Kidney (tissue), 22 donors: ENCODE measurements around the gene RNF14. TPM values are rescaled to one million over a fixed set of nuclear protein-coding genes. Genes with fewer than 3 reads are reported as not detected.

Experiments
- DNase-seq, 5 donors: peaks; one replicate each; pipeline ENCODE4 v3.0.0-alpha.2; 2013 to 2020
- FAIRE-seq: peaks from 2 replicates; lab custom pipeline; 2012; peaks lifted over from hg19 to GRCh38; lab: Jason Lieb, UNC
- H3K27ac ChIP-seq, 2 donors: one replicate each; pipeline ENCODE4 v1.7.0; 2013; ENCODE audit warnings: low read depth in 2 of 2, low read length in 2 of 2, inconsistent platforms in 1 of 2
- H3K27me3 ChIP-seq: one replicate; pipeline ENCODE4 v1.7.1; 2013; ENCODE audit warnings: low read length, inconsistent platforms; ENCODE audit not compliant: control insufficient read depth, insufficient read depth
- H3K36me3 ChIP-seq, 3 donors: one replicate each; pipeline versions ENCODE4 v1.7.0 to v1.7.1; 2013; ENCODE audit warnings: low read length in 3 of 3, control low read depth in 1 of 3, inconsistent platforms in 1 of 3; ENCODE audit not compliant: insufficient read depth in 3 of 3, control insufficient read depth in 2 of 3
- H3K4me1 ChIP-seq, 3 donors: one replicate each; pipeline versions ENCODE4 v1.7.0 to v1.7.1; 2013; ENCODE audit warnings: low read length in 3 of 3, inconsistent platforms in 1 of 3, low read depth in 1 of 3; ENCODE audit not compliant: control insufficient read depth in 2 of 3, insufficient read depth in 2 of 3
- H3K4me3 ChIP-seq, 3 donors: one replicate each; pipeline versions ENCODE4 v1.7.0 to v1.8.1; 2013; ENCODE audit warnings: low read length in 3 of 3, control low read depth in 1 of 3, inconsistent platforms in 1 of 3
- H3K9ac ChIP-seq, 3 donors: one replicate each; pipeline versions ENCODE4 v1.7.0 to v1.7.1; 2013; ENCODE audit warnings: low read length in 3 of 3, control low read depth in 1 of 3, inconsistent platforms in 1 of 3
- H3K9me3 ChIP-seq, 3 donors: one replicate each; pipeline versions ENCODE4 v1.7.0 to v1.7.1; 2013; ENCODE audit warnings: low read length in 3 of 3, control low read depth in 1 of 3, inconsistent platforms in 1 of 3; ENCODE audit not compliant: control insufficient read depth in 2 of 3, insufficient read depth in 1 of 3
- CTCF ChIP-seq: IDR thresholded peaks from 3 replicates; pipeline ENCODE4 v1.5.1; 2012; ENCODE audit warnings: mild to moderate bottlenecking, moderate library complexity, borderline replicate concordance; ENCODE audit not compliant: insufficient read depth; ENCODE audit errors: extremely low read depth
- intact Hi-C: fragments of 100-400 bp; cut with DNase I; formaldehyde crosslinking; loops from one replicate; pipeline ENCODE4 v1.11.1; 2022
- long read RNA-seq, 10 donors: library from polyadenylated mRNA in 1 of 10; unstranded in 1 of 10; transcript quantifications; one replicate each; pipeline ENCODE4 v2.0.0 and lab custom pipeline, GENCODE V29; 2021 to 2026
- polyA plus RNA-seq: library from polyadenylated mRNA; stranded (reverse); fragments of 350-450 nt; fragmentation: Illumina TruSeq; extraction: RNeasy Lipid Tissue Mini Kit (QIAGEN cat#74804); gene quantifications from one replicate; pipeline ENCODE4 v1.2.3, GENCODE V29; 2014; ENCODE audit warnings: low read depth, low replicate concordance; ENCODE audit not compliant: insufficient read depth
- total RNA-seq: library from RNA; stranded (reverse); fragmentation: NEBNext Ultra II Directional; extraction: Animal tissue kit (Norgen Biotek cat#: 25700); gene quantifications from one replicate; pipeline ENCODE4 v1.2.1, GENCODE V29; 2021
- donor health status: control.
- donor health status: control.
- donor health status: control.
- donor health status: control.
- donor health status: control.
- donor health status: DM: yes; HTN: yes; CAD: no.
- donor health status: Normal renal cell carcinoma (clear cell type).

The RNF14 gene
- total RNA-seq (69.3 TPM), polyA plus RNA-seq (53.5 TPM)
- long read RNA-seq, donor 1, full-length matches to known transcripts, result 5 of 5 reads
- long read RNA-seq, donor 1, partial matches to known transcripts, result 0 of 5 reads
- long read RNA-seq, donor 1, other reads (novel, unspliced or antisense), result 0 of 5 reads
- long read RNA-seq, donor 2, full-length matches to known transcripts, result 8 of 8 reads
- long read RNA-seq, donor 2, partial matches to known transcripts, result 0 of 8 reads
- long read RNA-seq, donor 2, other reads (novel, unspliced or antisense), result 0 of 8 reads
- long read RNA-seq, donor 3, full-length matches to known transcripts, result 7 of 7 reads
- long read RNA-seq, donor 3, partial matches to known transcripts, result 0 of 7 reads
- long read RNA-seq, donor 3, other reads (novel, unspliced or antisense), result 0 of 7 reads
- long read RNA-seq, donor 4, full-length matches to known transcripts, result 2 of 2 reads
- long read RNA-seq, donor 4, partial matches to known transcripts, result 0 of 2 reads
- long read RNA-seq, donor 4, other reads (novel, unspliced or antisense), result 0 of 2 reads
- long read RNA-seq, donor 5, result 0 reads
- long read RNA-seq, donor 6, full-length matches to known transcripts, result 2 of 8 reads
- long read RNA-seq, donor 6, partial matches to known transcripts, result 6 of 8 reads
- long read RNA-seq, donor 6, other reads (novel, unspliced or antisense), result 0 of 8 reads
- long read RNA-seq, donor 7, full-length matches to known transcripts, result 23 of 42 reads
- long read RNA-seq, donor 7, partial matches to known transcripts, result 4 of 42 reads
- long read RNA-seq, donor 7, other reads (novel, unspliced or antisense), result 15 of 42 reads
- long read RNA-seq, donor 8, full-length matches to known transcripts, result 2 of 2 reads
- long read RNA-seq, donor 8, partial matches to known transcripts, result 0 of 2 reads
- long read RNA-seq, donor 8, other reads (novel, unspliced or antisense), result 0 of 2 reads
- long read RNA-seq, donor 9, full-length matches to known transcripts, result 1 of 1 reads
- long read RNA-seq, donor 9, partial matches to known transcripts, result 0 of 1 reads
- long read RNA-seq, donor 9, other reads (novel, unspliced or antisense), result 0 of 1 reads
- long read RNA-seq, donor 10, full-length matches to known transcripts, result 3 of 3 reads
- long read RNA-seq, donor 10, partial matches to known transcripts, result 0 of 3 reads
- long read RNA-seq, donor 10, other reads (novel, unspliced or antisense), result 0 of 3 reads

- intact Hi-C loops, result no loop called here
- peak; percentile 94 to 98 (median 96) for DNase-seq
Observed at GRCh38 chr5:141968914-141969608, at the start of gene RNF14. Gene RNF14, plus strand, starts transcription at chr5:141969105. Its CDS starts 4,484 bp downstream, at chr5:141973589.

GRCh38 chr5:141919218-141920119 is 49.4 kb upstream of the RNF14 start:
- DNase-seq, result no peak
- intact Hi-C loops, result no loop called here
- Histone ChIP-seq H3K4me1 (peaks cover 0 to 8% (median 4%) of the 10 kb centered on the region in 3 donors), H3K27ac (peak overlapping the region in 1 of 2 donors; percentile 7), H3K9ac (no peak overlapping the region), H3K36me3 (no peaks in the 10 kb centered on the region), H3K27me3 (no peaks in the 10 kb centered on the region), H3K9me3 (no peaks in the 10 kb centered on the region), H3K4me3 (no peak overlapping the region)
- FAIRE-seq, result no peak
- no peak for TF ChIP-seq CTCF

More at GRCh38 chr5:141968914-141969608, at the start of gene RNF14:
- Histone ChIP-seq H3K4me1 (peaks cover 6 to 13% (median 8%) of the 10 kb centered on the region in 3 donors), H3K27ac (peak within 1 kb of the TSS; percentile 98 to 99), H3K4me3 (peak within 1 kb of the TSS; percentile 92 to 99 (median 95)), H3K27me3 (no peaks in the 10 kb centered on the region), H3K9ac (peak within 1 kb of the TSS; percentile 79 to 100 (median 99)), H3K36me3 (peaks cover 0 to 7% (median under 1%) of the 10 kb centered on the region in 3 donors), H3K9me3 (no peaks in the 10 kb centered on the region)
- no peak for FAIRE-seq
- peak; percentile 77 for TF ChIP-seq CTCF

- intact Hi-C loops, result no loop called here
- no peak for DNase-seq
Observed at GRCh38 chr5:141920771-141921170, 48.1 kb upstream of the RNF14 start.

More at GRCh38 chr5:141920771-141921170, 48.1 kb upstream of the RNF14 start:
- Histone ChIP-seq H3K4me3 (no peak overlapping the region), H3K36me3 (peaks cover 0 to 5% (median 3%) of the 10 kb centered on the region in 3 donors), H3K27me3 (no peaks in the 10 kb centered on the region), H3K9me3 (no peaks in the 10 kb centered on the region), H3K27ac (no peak overlapping the region), H3K9ac (no peak overlapping the region), H3K4me1 (peaks cover 0 to 8% (median 4%) of the 10 kb centered on the region in 3 donors)
- no peak for FAIRE-seq
- no peak for TF ChIP-seq CTCF
